ACHN (cell line): ENCODE data around the gene RIMS1.
A peak's percentile ranks its signal among the peaks of the same experiment; 100 is the strongest.
"Not testable (repeated sequence)": the region's sequence is repeated elsewhere in the genome, so short reads cannot be mapped to it uniquely, and the experiment has no call there.

Experiments
- DNase-seq: peaks from one replicate; pipeline ENCODE4 v3.0.0-alpha.2; 2015
- in situ Hi-C: cut with HindIII; loops from 2 replicates; pipeline ENCODE4 v1.10.0; 2017; ENCODE audit warnings: low sequenced_read_pairs, low pct_ligation_motif_present, low pct_unique_long_range_greater_than_20kb

RIMS1 gene

GRCh38 chr6:72283571-72283970 is 397.2 kb downstream of the RIMS1 start:
- in situ Hi-C loops, result no loop called here
- no peak for DNase-seq

- in situ Hi-C loops, result no loop called here
- peak; percentile 33 for DNase-seq
Measured at GRCh38 chr6:72286911-72287311, 400.6 kb downstream of the RIMS1 start.

- no peak for DNase-seq
- in situ Hi-C loops, result no loop called here
Measured at GRCh38 chr6:72287801-72288200, 401.5 kb downstream of the RIMS1 start.

- DNase-seq, result no peak
- in situ Hi-C loops, result no loop called here
Measured at GRCh38 chr6:72288592-72288991, 402.2 kb downstream of the RIMS1 start.

GRCh38 chr6:72290620-72291019 is 404.3 kb downstream of the RIMS1 start:
- no peak for DNase-seq
- in situ Hi-C loops, result no loop called here

- in situ Hi-C loops, result no loop called here
- DNase-seq, result no peak
Measured at GRCh38 chr6:72296375-72296774, 410.0 kb downstream of the RIMS1 start.

GRCh38 chr6:72305971-72306370 is 419.6 kb downstream of the RIMS1 start:
- in situ Hi-C loops, result no loop called here
- no peak for DNase-seq

- in situ Hi-C loops, result no loop called here
- no peak for DNase-seq
Measured at GRCh38 chr6:72316675-72317380, 430.5 kb downstream of the RIMS1 start.

- peak; percentile 10 for DNase-seq
- in situ Hi-C loops, result no loop called here
Measured at GRCh38 chr6:72321788-72322187, 435.4 kb downstream of the RIMS1 start.

GRCh38 chr6:72322771-72323170 is 436.4 kb downstream of the RIMS1 start:
- in situ Hi-C loops, result no loop called here
- DNase-seq, result no peak

GRCh38 chr6:72324591-72324990 is 438.2 kb downstream of the RIMS1 start:
- DNase-seq, result no peak
- in situ Hi-C loops, result no loop called here

GRCh38 chr6:72328775-72329174 is 442.4 kb downstream of the RIMS1 start:
- in situ Hi-C loops, result no loop called here
- DNase-seq, result no peak

- DNase-seq, in situ Hi-C loops: not testable (repeated sequence)
Measured at GRCh38 chr6:72335203-72335602, 448.9 kb downstream of the RIMS1 start.

- DNase-seq, result no peak
- in situ Hi-C loops, result no loop called here
Measured at GRCh38 chr6:72348926-72349325, 462.6 kb downstream of the RIMS1 start.

- no peak for DNase-seq
- in situ Hi-C loops, result no loop called here
Measured at GRCh38 chr6:72350296-72350881, 464.0 kb downstream of the RIMS1 start.

- DNase-seq, result peak; percentile 80
- in situ Hi-C loops, result no loop called here
Measured at GRCh38 chr6:72363844-72364740, 477.7 kb downstream of the RIMS1 start.

GRCh38 chr6:72365773-72366172 is 479.4 kb downstream of the RIMS1 start:
- in situ Hi-C loops, result no loop called here
- DNase-seq, result no peak

GRCh38 chr6:72367439-72367838 is 481.1 kb downstream of the RIMS1 start:
- in situ Hi-C loops, result no loop called here
- no peak for DNase-seq

GRCh38 chr6:72371473-72371872 is 485.1 kb downstream of the RIMS1 start:
- in situ Hi-C loops, result no loop called here
- no peak for DNase-seq
